Hepatocyte (in vitro differentiated cells): ENCODE measurements around the gene PHACTR1. TPM values are rescaled to one million over a fixed set of nuclear protein-coding genes. Genes with fewer than 3 reads are reported as not detected.

Experiments
- DNase-seq: peaks from one replicate; pipeline ENCODE4 v3.0.0-alpha.2; 2016; ENCODE audit warnings: low spot score
- H2AFZ ChIP-seq: fragments of 200-600 bp; sonication (generic); 2 replicates; pipeline ENCODE4 v1.6.0; 2016; ENCODE audit warnings: antibody characterized with exemption, mild to moderate bottlenecking
- H3K27ac ChIP-seq: fragments of 200-600 bp; sonication (generic); 2 replicates; pipeline ENCODE4 v1.5.1; 2016; ENCODE audit warnings: mild to moderate bottlenecking
- H3K27me3 ChIP-seq: fragments of 200-600 bp; sonication (generic); 2 replicates; pipeline ENCODE4 v1.6.1; 2016
- H3K36me3 ChIP-seq: fragments of 200-600 bp; sonication (generic); replicated peaks from 2 replicates; pipeline ENCODE4 v1.5.1; 2016; ENCODE audit warnings: low read depth; ENCODE audit not compliant: insufficient read depth
- H3K4me1 ChIP-seq: fragments of 200-600 bp; sonication (generic); 2 replicates; pipeline ENCODE4 v1.5.1; 2016; ENCODE audit warnings: mild to moderate bottlenecking, moderate library complexity; ENCODE audit not compliant: insufficient read depth
- H3K4me2 ChIP-seq: fragments of 200-600 bp; sonication (generic); 2 replicates; pipeline ENCODE4 v1.6.0; 2016
- H3K4me3 ChIP-seq: fragments of 200-600 bp; sonication (generic); 2 replicates; pipeline ENCODE4 v1.5.1; 2016; ENCODE audit warnings: mild to moderate bottlenecking
- H3K79me2 ChIP-seq: fragments of 200-600 bp; sonication (generic); 2 replicates; pipeline ENCODE4 v1.6.0; 2017; ENCODE audit warnings: mild to moderate bottlenecking
- H3K9me2 ChIP-seq: fragments of 200-600 bp; sonication (generic); replicated peaks from 2 replicates; pipeline ENCODE4 v1.6.0; 2017; ENCODE audit warnings: mild to moderate bottlenecking; ENCODE audit not compliant: insufficient read depth
- H3K9me3 ChIP-seq: fragments of 200-600 bp; sonication (generic); 2 replicates; pipeline ENCODE4 v1.5.1; 2016; ENCODE audit warnings: low read depth, mild to moderate bottlenecking
- H4K20me1 ChIP-seq: fragments of 200-600 bp; sonication (generic); 2 replicates; pipeline ENCODE4 v1.6.0; 2016; ENCODE audit warnings: mild to moderate bottlenecking; ENCODE audit not compliant: insufficient read depth, poor library complexity, severe bottlenecking
- CTCF ChIP-seq: fragments of 200-600 bp; sonication (generic); IDR thresholded peaks from 2 replicates; pipeline ENCODE4 v1.5.1; 2016; ENCODE audit warnings: antibody characterized with exemption, mild to moderate bottlenecking; ENCODE audit not compliant: poor library complexity
- EZH2 ChIP-seq: fragments of 200-600 bp; sonication (generic); IDR thresholded peaks from 2 replicates; pipeline ENCODE4 v1.6.1; 2016; ENCODE audit warnings: antibody characterized with exemption, mild to moderate bottlenecking, borderline replicate concordance
- EZH2phosphoT487 ChIP-seq: fragments of 200-600 bp; sonication (generic); IDR thresholded peaks from one replicate; pipeline ENCODE4 v1.6.1; 2018; ENCODE audit warnings: antibody characterized with exemption, mild to moderate bottlenecking, low read depth, moderate library complexity; ENCODE audit not compliant: unreplicated experiment, severe bottlenecking
- WGBS: methylation state at CpG from one replicate; pipeline ENCODE4 v1.1.6; 2016; ENCODE audit warnings: low lambda C conversion rate; ENCODE audit errors: missing lambda C conversion rate; 5-methylcytosine and 5-hydroxymethylcytosine counted together
- polyA plus RNA-seq: library from polyadenylated mRNA; unstranded; fragments of >200 nt; fragmentation: Nextera tagmentation; extraction: Ambion mirVana; gene quantifications from 2 replicates; pipeline ENCODE4 v1.2.1, GENCODE V29; 2016
- total RNA-seq: library from RNA; depleted of rRNA; stranded (reverse); fragments of >200 nt; gene quantifications from 2 replicates; pipeline ENCODE4 v1.2.3, GENCODE V29; 2014

PHACTR1 gene
- total and polyA plus RNA-seq, 2 experiments from 2014 or later, result 3.0 to 4.3 TPM

GRCh38 chr6:13303668-13304017 lies 587.1 kb downstream of the PHACTR1 start:
- Histone ChIP-seq H3K9me2 (no peaks in the 10 kb centered on the region), H3K4me3 (no peak overlapping the region), H2AFZ (no peak overlapping the region), H3K4me1 (no peaks in the 10 kb centered on the region), H4K20me1 (no peaks in the 10 kb centered on the region), H3K4me2 (peak overlapping the region; percentile 11), H3K36me3 (no peaks in the 10 kb centered on the region), H3K9me3 (no peaks in the 10 kb centered on the region), H3K27ac (peak overlapping the region; percentile 74), H3K27me3 (no peaks in the 10 kb centered on the region), H3K79me2 (no peaks in the 10 kb centered on the region)
- TF ChIP-seq EZH2phosphoT487, result no peak
- no peak for TF ChIP-seq EZH2
- no peak for TF ChIP-seq CTCF
- WGBS, result 73% methylated on average over 7 of the region's 7 CpGs
- peak; percentile 50 for DNase-seq

DNA sequence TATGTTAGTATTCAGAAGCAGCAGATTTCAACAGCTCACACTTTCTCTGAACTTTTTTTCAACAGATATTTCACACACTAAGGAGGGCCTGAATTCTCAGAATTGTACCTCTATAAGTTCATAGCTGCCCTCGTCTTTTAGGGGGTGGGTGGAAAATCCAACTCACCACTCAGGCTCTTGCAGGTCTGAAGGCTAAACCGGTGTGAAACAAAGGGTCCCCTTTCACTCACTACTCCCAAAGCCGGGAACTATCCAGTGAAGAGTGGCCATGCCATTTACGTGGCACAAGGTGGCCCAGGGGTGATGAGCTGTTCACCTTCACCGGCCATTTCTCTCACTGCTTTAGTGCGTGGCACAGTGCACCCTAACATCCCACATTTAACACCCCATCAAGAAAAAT lies 587.5 kb downstream of the PHACTR1 start:
- no peaks in the 10 kb centered on the region for H3K36me3 ChIP-seq
- H2AFZ ChIP-seq, result no peak overlapping the region
- H3K4me2 ChIP-seq, result no peak overlapping the region

DNA sequence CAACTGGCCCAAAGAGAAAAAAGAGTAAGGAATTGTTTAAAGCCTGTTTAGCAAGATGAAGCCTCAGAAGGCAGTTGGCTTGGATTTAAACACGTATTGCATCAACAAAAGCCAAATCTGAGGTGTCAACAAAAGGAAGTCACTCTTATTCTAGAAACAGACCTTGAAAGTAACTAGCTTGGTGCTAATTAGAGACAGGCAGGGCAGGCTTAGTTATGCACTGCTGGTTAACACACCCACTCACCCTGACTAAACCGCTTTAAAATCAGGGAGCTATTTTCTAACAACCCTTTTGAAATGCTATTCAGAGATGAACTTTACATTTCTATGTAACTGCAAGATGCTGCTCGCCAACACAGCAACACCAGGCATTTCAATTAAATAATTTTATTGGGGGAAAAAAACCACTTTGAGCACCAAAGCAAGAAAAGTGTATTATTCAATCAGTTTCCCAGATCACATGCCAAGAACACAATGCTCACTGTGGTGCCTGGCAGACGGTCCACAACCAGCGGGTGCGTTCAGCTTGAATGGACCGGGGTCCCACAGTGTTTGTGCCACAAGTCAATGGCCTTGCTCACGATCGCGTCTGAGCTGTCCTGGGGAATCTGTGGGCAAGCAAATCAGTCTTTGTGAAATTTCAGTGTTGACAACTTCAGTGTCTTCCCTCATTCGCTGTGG lies 588.2 kb downstream of the PHACTR1 start:
- no peaks in the 10 kb centered on the region for H3K27me3 ChIP-seq
- H3K4me3 ChIP-seq, result no peak overlapping the region
- no peak overlapping the region for H3K4me2 ChIP-seq
- no peaks in the 10 kb centered on the region for H3K79me2 ChIP-seq
- H3K36me3 ChIP-seq, result no peaks in the 10 kb centered on the region
- 97% methylated on average over 11 of the region's 11 CpGs for WGBS
- DNase-seq, result no peak
- H2AFZ ChIP-seq, result no peak overlapping the region
- H3K4me1 ChIP-seq, result no peaks in the 10 kb centered on the region
- H3K9me3 ChIP-seq, result no peaks in the 10 kb centered on the region
- no peaks in the 10 kb centered on the region for H4K20me1 ChIP-seq
- H3K9me2 ChIP-seq, result no peaks in the 10 kb centered on the region
- no peak for TF ChIP-seq EZH2
- TF ChIP-seq CTCF, result no peak
- H3K27ac ChIP-seq, result peak overlapping the region; percentile 74

More for the DNA sequence above, 587.5 kb downstream of the PHACTR1 start:
- H3K27ac ChIP-seq, result peak overlapping the region; percentile 74
- H3K4me1 ChIP-seq, result no peaks in the 10 kb centered on the region
- H3K9me2 ChIP-seq, result no peaks in the 10 kb centered on the region
- no peak for DNase-seq
- H3K4me3 ChIP-seq, result no peak overlapping the region
- H3K79me2 ChIP-seq, result no peaks in the 10 kb centered on the region
- no peaks in the 10 kb centered on the region for H4K20me1 ChIP-seq
- WGBS, result 92% methylated on average over 6 of the region's 6 CpGs
- H3K9me3 ChIP-seq, result no peaks in the 10 kb centered on the region
- TF ChIP-seq EZH2phosphoT487 (no peak), EZH2 (no peak), CTCF (no peak)
- no peaks in the 10 kb centered on the region for H3K27me3 ChIP-seq
